GM21515 (cell line): ENCODE results near the gene DCST1.
"Not testable (repeated sequence)": the region's sequence is repeated elsewhere in the genome, so short reads cannot be mapped to it uniquely, and the experiment has no call there.

Experiments used
- ATAC-seq: cut with Tn5 transposase; IDR thresholded peaks from one replicate; pipeline ENCODE4 v1.9.1; 2021; ENCODE audit not compliant: unreplicated experiment

Gene DCST1, protein sequence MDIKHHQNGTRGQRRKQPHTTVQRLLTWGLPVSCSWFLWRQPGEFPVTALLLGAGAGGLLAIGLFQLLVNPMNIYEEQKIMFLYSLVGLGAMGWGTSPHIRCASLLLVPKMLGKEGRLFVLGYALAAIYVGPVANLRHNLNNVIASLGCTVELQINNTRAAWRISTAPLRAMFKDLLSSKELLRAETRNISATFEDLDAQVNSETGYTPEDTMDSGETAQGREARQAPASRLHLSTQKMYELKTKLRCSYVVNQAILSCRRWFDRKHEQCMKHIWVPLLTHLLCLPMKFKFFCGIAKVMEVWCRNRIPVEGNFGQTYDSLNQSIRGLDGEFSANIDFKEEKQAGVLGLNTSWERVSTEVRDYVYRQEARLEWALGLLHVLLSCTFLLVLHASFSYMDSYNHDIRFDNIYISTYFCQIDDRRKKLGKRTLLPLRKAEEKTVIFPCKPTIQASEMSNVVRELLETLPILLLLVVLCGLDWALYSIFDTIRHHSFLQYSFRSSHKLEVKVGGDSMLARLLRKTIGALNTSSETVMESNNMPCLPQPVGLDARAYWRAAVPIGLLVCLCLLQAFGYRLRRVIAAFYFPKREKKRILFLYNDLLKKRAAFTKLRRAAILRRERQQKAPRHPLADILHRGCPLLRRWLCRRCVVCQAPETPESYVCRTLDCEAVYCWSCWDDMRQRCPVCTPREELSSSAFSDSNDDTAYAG

DNA sequence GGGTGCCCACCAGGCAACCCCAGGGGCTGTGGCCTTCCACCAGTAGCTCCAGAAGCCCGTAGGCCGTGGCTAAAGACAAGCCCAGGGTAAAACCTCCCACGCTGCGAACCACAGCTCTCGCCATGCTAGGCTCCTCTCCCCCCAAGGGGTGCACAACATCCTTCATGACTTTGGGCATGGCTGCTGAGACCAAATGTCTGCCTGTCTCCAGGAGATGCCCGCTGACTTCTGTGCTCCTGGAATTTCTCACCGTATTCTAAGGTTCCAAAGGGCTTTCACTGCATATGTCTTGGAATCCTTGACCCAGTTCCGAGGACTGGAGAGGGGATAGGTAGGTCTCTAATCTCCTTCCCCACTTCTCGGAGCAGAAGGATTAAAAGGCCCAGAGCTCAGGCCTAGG lies at the start of gene DCST1, which contains the start of gene DCST2:
Gene DCST1 (plus strand): TSS at position 301 of the 400 bp plus-strand sequence. CDS start 213 bp downstream, outside the sequence.
Gene DCST2 (minus strand): TSS at position 258 of the 400 bp plus-strand sequence. CDS start 80 bp downstream, at position 178.
- ATAC-seq: no peak

DNA sequence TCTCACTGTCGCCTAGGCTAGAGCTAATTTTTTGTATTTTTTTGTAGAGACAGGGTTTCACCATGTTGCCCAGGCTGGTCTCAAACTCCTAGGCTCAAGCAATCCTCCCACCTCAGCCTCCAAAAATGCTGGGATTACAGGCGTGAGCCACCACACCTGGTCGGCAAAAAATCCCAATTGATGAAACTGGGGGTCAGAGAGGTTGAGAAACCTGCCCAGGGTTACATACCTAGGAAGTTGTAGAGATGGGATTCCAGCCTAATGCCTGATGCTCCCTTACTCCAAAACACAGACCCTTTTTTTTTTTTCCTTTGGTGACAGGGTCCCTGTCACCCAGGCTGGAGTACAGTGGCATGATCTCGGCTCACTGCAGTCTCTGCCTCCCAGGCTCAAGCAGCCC lies 46.9 kb upstream of the DCST1 start:
- not testable (repeated sequence) for ATAC-seq

DNA sequence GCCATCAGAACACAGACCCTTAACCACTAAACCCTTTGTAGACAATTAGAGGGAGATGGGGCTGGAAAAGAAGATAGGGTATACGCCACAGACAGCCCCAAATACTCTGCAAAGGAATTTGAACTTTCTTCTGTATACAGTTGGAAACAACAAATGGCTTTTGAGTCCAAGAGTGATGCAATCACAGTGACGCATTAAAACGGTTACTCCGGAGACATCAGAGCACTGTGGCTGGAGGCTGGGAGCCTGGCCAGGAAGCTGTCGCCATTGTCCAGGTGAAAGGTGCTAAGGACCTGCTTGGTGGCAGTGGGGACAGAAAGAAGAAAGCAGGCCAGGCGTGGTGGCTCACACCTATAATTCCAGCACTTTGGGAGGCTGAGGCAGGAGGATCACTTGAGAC lies 46.3 kb upstream of the DCST1 start:
- no peak for ATAC-seq

DNA sequence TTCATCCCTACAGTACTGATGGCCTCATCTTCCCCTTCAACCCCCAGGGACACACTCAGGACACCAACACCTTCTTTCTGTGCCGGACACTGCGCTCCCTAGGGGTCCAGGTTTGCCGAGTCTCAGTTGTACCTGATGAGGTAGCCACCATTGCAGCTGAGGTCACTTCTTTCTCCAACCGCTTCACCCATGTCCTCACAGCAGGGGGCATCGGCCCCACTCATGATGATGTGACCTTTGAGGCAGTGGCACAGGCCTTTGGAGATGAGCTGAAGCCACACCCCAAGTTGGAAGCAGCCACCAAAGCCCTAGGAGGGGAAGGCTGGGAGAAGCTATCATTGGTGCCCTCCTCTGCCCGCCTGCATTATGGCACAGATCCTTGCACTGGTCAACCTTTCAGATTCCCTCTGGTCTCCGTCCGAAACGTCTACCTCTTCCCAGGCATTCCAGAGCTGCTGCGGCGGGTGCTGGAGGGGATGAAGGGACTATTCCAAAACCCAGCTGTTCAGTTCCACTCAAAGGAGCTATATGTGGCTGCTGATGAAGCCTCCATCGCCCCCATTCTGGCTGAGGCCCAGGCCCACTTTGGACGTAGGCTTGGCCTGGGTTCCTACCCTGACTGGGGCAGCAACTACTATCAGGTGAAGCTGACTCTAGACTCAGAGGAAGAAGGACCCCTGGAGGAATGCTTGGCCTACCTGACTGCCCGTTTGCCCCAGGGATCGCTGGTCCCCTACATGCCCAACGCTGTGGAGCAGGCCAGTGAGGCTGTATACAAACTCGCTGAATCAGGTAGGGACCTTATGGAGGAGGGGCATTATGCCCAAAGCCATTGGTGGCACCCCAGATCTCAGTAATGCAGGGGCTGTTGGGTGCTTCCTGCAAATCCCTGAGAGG lies 45.3 kb upstream of the DCST1 start:
- ATAC-seq: no peak

DNA sequence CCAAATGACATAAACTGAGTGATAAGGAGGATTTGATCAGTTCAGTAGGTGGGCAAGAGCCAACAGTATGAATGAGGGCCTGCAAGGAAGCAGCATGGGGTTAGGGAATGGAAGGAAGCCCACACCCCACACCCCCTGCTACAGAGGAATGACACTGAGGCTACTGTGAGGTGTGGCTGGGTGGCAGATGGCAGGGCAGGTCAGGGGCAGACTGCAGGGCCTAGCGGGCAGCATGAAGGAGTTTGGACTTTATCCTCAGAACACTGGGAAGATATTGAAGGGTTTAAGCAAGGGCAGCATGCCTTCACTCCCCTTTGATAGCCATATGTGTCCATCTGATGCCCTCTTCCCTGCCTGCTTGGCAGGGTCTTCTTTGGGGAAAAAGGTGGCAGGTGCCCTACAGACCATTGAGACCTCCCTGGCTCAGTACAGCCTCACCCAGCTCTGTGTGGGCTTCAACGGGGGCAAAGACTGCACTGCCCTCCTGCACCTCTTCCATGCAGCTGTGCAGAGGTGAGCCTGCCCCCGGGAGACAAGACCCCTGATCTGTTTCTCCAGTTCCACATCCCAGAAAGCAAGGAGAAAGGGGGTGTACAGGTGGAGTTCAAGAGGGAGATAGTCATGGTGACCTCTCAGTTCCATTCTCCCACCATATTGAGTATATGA lies 44.3 kb upstream of the DCST1 start:
- ATAC-seq: no peak

DNA sequence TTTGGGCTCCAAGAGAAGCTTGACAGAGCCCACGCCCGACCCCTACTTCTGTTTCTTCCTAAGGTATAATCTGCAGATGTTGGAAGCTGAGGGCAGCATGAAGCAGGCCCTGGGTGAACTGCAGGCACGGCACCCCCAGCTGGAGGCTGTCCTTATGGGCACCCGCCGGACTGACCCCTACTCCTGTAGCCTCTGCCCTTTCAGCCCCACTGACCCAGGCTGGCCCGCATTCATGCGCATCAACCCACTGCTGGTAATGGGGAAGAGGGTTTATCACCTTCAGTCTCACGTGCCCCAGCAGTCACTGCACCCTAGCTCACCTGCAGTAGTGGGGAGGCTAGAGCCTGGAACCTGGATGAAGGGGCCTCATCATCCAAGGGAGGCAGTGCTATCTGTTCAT lies 43.3 kb upstream of the DCST1 start:
- no peak for ATAC-seq

DNA sequence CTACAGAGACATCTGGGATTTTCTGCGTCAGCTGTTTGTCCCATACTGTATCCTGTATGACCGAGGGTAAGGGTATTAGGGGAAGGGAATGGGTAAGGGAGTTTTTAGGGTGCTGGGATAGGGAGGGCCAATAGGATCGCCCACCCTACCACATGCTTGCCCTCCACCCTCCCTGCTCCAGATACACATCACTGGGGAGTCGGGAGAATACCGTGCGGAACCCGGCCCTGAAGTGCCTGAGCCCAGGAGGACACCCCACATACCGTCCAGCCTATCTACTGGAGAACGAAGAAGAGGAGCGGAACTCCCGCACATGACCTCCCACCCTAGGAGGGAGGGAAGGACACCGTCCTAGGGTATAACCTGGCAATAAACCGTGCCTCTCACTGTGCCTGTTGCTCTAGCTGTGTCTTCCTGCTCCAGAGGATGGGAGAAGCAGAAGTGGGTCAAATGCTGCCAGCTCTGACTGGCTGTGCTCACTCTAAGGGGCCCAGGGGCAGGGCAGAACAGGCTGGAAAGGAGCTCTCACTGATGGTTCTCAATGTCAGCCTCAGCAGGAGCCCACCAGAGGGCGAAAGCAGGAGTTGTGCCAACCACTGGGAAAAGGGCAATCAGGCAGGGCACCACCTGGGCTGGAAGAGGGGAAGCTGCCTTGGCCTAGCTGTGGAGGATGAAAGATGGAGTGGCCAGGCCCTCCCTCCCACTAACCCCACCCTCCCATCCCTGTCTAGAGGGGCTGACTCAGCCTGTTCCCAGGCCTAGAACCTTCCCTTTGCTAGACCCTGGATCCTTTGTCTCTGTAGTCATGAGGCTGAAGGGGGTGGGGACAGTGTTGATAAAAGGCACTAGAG lies 40.7 kb upstream of the DCST1 start:
- no peak for ATAC-seq

DNA sequence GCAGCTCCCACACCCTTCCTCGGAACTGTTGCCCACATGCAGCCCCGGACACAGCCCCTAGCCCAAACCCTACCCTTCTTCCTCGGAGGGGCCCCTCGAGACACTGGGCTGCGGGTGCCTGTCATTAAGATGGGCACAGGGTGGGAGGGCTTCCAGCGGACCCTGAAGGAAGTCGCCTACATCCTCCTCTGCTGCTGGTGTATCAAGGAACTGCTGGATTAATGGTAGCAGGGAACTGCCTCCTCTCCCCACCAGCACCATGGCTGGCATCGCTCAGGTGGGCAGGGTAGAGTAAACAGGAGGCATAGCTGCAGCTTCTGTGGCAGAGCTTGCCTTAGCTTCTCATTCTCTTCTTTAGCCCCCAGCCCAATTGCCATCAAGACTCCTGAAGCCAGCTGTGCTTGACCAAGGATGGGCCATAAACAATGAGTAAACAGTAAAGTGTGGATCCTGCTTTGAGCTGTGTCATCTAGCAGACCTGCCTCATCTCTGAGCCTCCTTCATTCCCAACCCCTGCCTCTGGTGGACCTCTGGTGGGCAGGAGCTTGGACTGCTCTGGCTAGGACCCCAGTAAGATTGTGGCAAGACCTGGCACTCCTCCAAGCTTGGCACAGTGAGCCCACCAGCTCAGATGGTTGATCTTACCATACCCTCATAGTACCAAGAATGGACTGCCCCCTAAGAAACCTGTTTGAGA lies 39.9 kb upstream of the DCST1 start, which contains the start of gene LENEP:
Gene LENEP (plus strand): TSS at position 15 of the 697 bp plus-strand sequence. CDS start 22 bp downstream, at position 37.
- no peak for ATAC-seq

DNA sequence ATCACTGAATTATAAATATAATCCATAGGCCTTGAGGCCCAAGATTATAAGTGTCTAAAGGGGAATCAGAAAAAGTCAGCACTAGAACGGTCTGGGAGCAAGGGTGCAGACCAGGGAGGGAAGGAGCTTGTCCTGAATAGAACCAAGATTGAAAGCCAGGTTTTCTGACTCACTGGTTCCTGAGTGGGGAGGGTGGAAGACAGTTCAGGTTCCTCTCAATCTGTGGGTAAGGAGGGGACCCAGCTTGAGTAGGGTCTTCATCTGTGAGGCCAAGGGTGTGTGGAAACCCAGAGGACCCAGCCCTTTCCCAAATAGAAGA lies 39.4 kb upstream of the DCST1 start:
- no peak for ATAC-seq

DNA sequence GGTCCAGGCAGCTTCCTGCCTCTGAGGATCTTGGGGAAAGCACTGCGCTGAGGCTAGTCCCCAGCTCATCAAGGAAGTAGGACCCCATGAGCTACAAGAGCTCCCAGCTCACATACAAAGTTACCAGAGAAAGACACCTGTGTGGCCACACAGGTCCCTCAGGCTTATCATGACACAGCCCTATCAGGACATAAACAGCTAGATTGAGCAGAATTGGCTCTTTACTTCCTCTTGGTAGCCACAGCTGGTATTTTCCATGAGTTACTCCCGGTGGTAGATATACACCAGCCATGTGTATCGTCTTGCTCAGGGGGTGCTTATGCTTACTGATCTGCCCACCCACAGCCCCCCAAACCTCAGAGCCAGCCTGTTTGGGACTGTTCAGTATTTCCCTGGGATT lies 39.0 kb upstream of the DCST1 start:
- ATAC-seq: no peak

DNA sequence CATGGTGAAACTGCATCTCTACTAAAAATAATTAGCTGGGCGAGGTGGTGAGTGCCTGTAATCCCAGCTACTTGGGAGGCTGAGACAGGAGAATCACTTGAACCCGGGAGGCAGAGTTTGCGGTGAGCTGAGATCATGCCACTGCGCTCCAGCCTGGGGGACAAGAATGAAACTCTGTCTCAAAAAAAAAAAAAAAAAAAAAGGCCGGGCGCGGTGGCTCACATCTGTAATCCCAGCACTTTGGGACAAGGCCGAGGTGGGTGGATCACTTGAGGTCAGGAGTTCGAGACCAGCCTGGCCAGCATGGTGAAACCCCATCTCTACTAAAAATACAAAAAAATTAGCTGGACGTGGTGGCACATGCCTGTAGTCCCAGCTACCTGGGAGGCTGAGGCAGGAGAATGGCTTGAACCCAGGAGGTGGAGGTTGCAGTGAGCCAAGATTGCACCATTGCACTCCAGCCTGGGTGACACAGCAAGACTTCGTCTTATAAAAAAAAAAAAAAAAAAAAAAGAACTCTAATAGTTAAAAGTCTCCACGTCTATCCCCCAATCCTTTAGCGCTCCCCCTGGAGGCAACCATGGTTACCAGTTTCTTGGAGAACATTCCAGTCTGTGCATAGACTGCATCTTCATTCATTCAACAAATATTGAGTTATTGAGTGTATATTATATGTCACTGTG lies 38.2 kb upstream of the DCST1 start:
- not testable (repeated sequence) for ATAC-seq

DNA sequence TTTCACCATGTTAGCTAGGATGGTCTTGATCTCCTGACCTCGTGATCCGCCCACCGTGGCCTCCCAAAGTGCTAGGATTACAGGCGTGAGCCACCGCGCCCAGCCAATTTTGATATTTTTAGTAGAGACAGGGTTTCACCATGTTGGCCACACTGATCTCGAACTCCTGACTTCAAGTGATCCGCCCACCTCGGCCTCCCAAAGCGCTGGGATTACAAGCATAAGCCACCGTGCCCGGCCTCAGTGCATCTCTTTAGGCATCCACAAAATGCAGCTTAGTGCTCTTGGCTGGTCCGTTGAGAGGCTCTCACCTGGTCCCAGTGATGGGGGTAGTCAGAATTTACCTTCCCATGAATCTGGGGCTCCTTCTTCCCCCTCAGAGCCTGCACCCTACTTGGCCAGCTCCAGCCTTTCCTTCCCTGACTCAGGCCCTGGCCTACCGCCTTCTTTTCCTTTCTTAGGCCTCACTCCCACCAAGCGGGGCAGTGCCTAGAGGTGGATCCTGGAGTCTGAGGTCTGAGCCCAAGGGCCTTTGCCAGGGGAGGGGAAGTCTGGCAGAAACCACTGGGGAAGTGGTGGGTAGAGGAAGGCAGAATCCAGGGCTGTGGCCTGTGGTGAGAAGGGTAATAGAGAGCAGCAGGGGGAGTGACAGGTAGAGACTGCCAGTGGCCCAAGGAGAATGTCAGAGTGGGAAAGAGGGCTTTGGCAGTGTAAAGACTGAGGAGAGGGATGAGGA lies 36.5 kb upstream of the DCST1 start:
- ATAC-seq: no peak

DNA sequence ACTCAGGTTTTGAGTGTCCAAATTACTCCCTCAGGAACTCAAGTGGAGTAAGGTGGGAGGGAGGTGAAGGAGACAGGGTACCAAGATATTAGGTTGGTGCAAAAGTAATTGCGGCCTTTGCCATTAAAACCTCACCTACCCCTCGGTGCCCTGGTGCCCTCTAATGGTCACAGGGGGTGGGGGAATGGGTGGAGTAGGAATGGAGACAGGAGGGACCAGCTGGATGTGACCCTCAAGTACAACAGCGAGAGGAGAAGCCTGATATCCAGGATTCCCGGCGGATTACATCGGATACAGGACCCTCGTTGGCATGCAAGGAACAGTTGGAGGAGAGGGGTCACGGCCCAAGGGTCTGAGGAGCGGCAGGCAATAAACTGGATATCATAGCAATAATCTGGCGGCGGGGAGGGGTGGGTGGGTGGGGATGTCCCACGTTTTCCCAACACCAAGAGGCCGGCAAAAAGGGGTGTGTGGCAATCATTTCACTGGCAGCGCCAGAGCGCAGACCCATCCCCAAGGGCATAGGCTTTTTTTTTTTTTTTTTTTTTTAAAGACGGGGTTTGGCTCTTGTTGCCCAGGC lies 35.3 kb upstream of the DCST1 start:
- no peak for ATAC-seq

DNA sequence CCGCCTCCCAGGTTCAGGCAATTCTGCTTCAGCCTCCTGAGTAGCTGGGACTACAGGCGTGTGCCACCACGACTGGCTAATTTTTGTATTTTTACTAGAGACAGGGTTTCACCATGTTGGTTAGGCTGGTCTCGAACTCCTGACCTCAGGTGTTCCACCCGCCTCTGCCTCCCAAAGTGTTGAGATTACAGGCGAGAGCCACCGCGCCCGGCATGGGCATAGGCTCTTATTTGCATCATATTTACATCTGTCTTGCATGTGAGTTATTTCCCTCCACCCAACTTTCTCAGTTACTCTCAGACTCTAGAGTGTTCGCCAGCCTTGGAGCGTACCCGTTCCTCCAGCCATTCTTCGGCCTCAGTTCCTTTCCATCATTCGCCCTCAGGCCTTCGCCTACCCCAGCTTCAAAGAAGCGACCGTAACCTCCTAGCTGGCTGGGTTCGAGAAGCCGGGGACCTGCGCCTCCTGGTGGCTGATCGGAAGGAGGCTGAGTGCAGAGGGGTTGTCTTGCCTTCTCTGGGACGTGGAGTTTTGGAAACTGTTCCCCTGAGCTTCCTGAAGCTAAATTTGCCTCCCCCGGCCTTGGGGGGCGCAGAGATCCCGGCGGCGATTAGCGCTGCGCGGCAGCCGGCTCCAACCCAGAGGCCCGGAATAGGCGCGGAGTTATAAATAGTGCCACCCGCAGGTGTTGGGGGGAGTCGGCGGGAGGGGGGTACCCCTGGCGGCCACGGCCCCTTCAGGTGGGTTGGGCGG lies 34.6 kb upstream of the DCST1 start:
- no peak for ATAC-seq

DNA sequence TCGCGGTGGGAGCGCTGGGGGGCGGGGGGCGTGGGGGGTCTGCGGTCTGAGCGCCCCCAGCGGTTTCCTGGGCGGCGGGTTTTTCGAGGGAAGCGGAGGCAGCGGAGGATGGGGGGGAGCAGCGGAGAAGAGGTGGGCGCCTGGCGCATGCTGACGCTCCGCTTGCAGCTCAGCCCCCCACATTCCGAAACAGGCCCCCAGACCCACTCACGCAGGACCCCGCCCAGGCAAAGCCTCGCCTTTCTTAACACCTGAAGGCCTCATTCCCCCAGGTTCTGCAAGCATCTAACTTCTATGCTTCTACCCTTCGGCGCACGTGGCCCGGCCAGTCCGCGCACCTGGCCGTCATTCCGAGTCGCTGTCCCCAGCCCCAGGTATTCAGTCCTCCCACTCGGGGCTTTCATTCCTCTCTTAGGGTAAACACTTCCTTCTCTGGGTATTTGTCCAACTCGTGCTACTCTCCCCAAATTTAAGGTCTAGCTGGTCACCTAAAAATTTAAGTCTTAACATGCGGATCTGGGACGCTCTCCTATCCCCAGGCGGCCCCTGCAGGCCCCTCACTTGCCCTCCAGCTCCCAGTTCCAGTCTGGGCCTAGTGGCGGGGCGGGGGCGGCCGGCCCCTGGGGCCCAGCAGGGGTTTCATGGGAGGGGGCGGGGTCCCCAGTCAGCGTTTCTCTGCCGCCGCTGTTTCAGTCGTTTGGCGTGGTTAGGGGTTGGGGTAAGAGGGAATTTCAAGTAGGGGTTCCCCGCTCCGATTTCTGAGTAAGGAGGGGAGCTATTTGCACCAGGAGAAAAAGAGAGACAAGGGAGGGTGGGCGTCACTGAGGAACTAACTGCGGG lies 33.8 kb upstream of the DCST1 start:
- ATAC-seq: no peak

DNA sequence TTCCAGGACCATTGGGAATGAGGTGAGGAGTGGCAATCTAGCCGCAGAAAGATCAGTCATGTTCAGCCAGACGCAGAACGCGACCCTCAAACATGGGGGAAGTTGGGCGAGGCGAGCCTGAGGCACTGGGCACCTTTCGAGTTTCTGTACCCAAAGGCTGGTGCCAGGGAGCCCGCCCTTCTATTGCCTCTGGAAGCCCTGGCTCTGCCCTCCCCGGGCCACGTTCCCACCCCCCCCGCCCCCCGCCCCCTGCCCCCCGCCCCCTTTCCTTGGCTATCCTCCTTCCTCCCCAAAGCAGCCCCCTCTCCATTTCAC lies 33.3 kb upstream of the DCST1 start:
- ATAC-seq: no peak
